DND-41 (cell line): ENCODE results near the gene DSTN.

ENCODE experiments used
- ATAC-seq: fragments of 200-7000 bp; cut with Tn5 transposase; 3 replicates; pipeline ENCODE4 v1.9.1; 2021; ENCODE audit warnings: low read depth; ENCODE audit not compliant: insufficient read depth
- DNase-seq: peaks from one replicate; pipeline ENCODE4 v3.0.0-alpha.2; 2020
- H2AFZ ChIP-seq: 2 replicates; pipeline ENCODE4 v1.6.0; 2012; ENCODE audit warnings: low read depth, low read length
- H3K27ac ChIP-seq: 2 replicates; pipeline ENCODE4 v1.5.1; 2012; ENCODE audit warnings: low read length, inconsistent platforms
- H3K27me3 ChIP-seq: fragments of 200-600 bp; sonication (generic); 2 replicates; pipeline ENCODE4 v1.6.0; 2012; ENCODE audit warnings: low read length, mild to moderate bottlenecking, inconsistent platforms; ENCODE audit not compliant: insufficient read depth, poor library complexity
- H3K36me3 ChIP-seq: 2 replicates; pipeline ENCODE4 v1.5.1; 2012; ENCODE audit warnings: low read length, inconsistent platforms; ENCODE audit not compliant: insufficient read depth
- H3K4me1 ChIP-seq: 2 replicates; pipeline ENCODE4 v1.5.1; 2012; ENCODE audit warnings: mild to moderate bottlenecking, low read length; ENCODE audit not compliant: insufficient read depth
- H3K4me2 ChIP-seq: 2 replicates; pipeline ENCODE4 v1.6.0; 2012; ENCODE audit warnings: mild to moderate bottlenecking, moderate library complexity, low read length, inconsistent platforms; ENCODE audit not compliant: insufficient read depth
- H3K4me3 ChIP-seq, 2 experiments: fragments of 200-600 bp in 1 of 2; shearing (Covaris generic) in 1 of 2; 2 replicates each; pipeline ENCODE4 v1.5.1; 2012 to 2016; ENCODE audit warnings: inconsistent platforms in 2 of 2, low read length in 2 of 2, mild to moderate bottlenecking in 2 of 2, low read depth in 1 of 2, moderate library complexity in 1 of 2
- H3K79me2 ChIP-seq: 2 replicates; pipeline ENCODE4 v1.6.0; 2012; ENCODE audit warnings: low read length, inconsistent platforms; ENCODE audit not compliant: insufficient read depth
- H3K9ac ChIP-seq: 2 replicates; pipeline ENCODE4 v1.6.0; 2012; ENCODE audit warnings: low read depth, mild to moderate bottlenecking, inconsistent platforms, low read length, moderate library complexity
- H3K9me3 ChIP-seq: 2 replicates; pipeline ENCODE4 v1.5.1; 2012; ENCODE audit warnings: low read length, moderate library complexity, mild to moderate bottlenecking, inconsistent platforms; ENCODE audit not compliant: insufficient read depth, severe bottlenecking
- H4K20me1 ChIP-seq: 2 replicates; pipeline ENCODE4 v1.6.0; 2012; ENCODE audit warnings: low read length; ENCODE audit not compliant: insufficient read depth
- EZH2 ChIP-seq: IDR thresholded peaks from 3 replicates; pipeline ENCODE4 v1.6.1; 2012; ENCODE audit warnings: borderline replicate concordance, low read depth, mild to moderate bottlenecking, moderate library complexity, low read length, inconsistent platforms; ENCODE audit not compliant: severe bottlenecking
- TF ChIP-seq, protein P1 (sequence below): IDR thresholded peaks from 2 replicates; pipeline ENCODE4 v1.5.1; 2012; ENCODE audit warnings: borderline replicate concordance, low read length, moderate library complexity, mild to moderate bottlenecking; ENCODE audit not compliant: poor library complexity, severe bottlenecking; ENCODE audit errors: extremely low read depth

The DSTN gene

DNA sequence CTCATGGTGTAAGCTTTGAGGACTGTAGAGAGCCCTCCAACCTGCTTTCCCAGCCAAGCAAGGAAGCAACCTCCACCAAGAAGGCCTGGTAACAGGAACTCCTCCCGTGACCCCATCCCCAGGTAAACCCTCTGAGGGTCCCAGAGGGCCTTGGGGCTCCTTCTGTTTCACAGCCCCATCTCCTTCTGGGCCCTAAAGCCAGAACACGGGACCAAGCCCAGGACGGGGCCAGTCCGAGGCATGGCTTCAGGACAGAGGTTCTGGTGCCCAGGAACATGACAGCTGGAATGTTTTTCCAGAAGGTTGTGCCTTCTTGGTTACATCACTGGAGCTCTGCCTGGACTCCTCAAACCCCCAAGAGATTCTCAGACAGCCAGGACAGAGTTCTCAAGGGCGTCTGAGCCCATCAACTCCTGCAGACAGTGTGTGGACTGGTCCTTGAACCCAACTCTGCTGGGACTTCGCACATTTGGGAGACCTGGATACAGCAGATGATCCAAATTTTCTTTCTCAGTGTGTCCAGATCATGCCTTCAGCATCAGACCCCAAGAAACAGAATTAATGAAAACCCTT, 69.0 kb downstream of the DSTN start:
- Histone ChIP-seq H3K9me3 (no peaks in the 10 kb centered on the region), H3K9ac (no peak overlapping the region), H3K27me3 (no peaks in the 10 kb centered on the region), H3K79me2 (peaks cover 10% of the 10 kb centered on the region; the same call in 1 of the 2 replicates), H3K27ac (no peak overlapping the region), H3K4me2 (no peak overlapping the region), H4K20me1 (peaks cover 60% of the 10 kb centered on the region), H3K4me1 (no peaks in the 10 kb centered on the region), H2AFZ (no peak overlapping the region), H3K36me3 (peaks cover 92% of the 10 kb centered on the region), H3K4me3 (no peak overlapping the region)
- TF ChIP-seq, protein P1, sequence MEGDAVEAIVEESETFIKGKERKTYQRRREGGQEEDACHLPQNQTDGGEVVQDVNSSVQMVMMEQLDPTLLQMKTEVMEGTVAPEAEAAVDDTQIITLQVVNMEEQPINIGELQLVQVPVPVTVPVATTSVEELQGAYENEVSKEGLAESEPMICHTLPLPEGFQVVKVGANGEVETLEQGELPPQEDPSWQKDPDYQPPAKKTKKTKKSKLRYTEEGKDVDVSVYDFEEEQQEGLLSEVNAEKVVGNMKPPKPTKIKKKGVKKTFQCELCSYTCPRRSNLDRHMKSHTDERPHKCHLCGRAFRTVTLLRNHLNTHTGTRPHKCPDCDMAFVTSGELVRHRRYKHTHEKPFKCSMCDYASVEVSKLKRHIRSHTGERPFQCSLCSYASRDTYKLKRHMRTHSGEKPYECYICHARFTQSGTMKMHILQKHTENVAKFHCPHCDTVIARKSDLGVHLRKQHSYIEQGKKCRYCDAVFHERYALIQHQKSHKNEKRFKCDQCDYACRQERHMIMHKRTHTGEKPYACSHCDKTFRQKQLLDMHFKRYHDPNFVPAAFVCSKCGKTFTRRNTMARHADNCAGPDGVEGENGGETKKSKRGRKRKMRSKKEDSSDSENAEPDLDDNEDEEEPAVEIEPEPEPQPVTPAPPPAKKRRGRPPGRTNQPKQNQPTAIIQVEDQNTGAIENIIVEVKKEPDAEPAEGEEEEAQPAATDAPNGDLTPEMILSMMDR: no peak
- no peak for TF ChIP-seq EZH2
- ATAC-seq (no peak), DNase-seq (no peak)

DNA sequence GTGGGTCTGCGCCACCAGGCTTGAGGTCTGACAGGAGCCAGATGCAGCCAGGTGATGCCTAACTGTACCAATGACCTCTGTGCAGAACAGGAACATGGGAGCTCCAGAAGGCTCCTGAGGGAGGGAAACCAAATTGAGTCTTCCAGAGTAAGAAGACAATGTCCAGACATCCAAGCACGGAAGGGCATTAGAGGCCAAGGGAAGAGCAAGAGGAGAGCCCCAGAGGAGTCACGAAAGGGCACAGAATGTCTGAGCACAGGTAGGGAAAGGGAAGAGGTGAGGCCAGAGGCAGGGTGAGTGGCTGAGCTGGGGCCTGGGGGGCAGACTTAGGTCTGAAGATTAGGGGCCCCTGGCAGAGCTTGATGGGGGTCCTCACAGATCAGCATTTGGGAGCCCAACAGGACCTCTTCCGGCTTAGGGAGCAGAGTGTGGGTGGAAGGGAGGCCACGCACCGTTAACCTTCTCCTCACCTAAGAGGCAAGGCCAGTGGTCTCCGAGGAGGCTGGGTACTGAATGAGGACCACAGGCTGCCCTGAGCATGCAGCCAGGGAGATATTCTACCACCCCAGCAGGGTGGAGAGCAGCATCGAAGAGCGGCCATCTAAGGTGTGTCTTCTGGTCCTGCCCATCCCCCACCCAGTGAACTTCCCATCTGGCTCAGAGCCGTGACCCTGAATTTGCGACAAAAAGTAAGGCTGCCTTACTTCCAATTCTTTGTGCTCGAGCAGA, 70.4 kb downstream of the DSTN start:
- Histone ChIP-seq H3K79me2 (peaks cover 19% of the 10 kb centered on the region; the same call in 1 of the 2 replicates), H3K4me2 (no peak overlapping the region), H4K20me1 (peaks cover 62% of the 10 kb centered on the region), H3K27me3 (no peaks in the 10 kb centered on the region), H3K27ac (no peak overlapping the region), H3K4me3 (no peak overlapping the region), H3K36me3 (peaks cover 78% of the 10 kb centered on the region), H2AFZ (no peak overlapping the region), H3K4me1 (no peaks in the 10 kb centered on the region), H3K9ac (no peak overlapping the region), H3K9me3 (no peaks in the 10 kb centered on the region)
- no peak for DNase-seq
- TF ChIP-seq EZH2: no peak
- TF ChIP-seq, protein P1: no peak
- ATAC-seq: no peak

DNA sequence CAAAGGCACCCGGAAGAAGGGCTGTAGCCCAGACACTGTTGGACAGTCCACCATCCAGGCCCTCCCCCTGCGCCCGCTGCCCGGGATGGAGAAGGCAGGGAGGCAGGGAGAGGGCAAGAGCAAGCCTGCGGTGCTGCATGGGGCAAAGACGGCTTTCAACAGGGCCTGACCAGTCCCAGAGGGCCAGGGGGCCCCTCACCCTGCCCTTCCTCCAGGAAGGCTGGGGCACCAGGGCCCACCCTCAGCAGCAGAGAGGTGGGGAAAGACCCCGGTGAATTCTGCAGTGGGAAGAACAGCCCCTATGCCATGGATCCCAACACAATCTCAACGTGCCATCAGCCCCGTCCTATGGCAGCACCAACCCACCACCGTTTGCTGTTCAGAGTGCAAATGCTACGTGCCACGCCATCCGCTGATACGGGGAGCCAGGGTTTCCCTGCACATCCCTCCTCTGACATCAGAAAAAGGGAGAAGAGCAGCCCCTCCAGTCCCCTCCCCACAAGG, 71.1 kb downstream of the DSTN start:
- peaks cover 65% of the 10 kb centered on the region for H4K20me1 ChIP-seq
- H3K79me2 ChIP-seq: peaks cover 25% of the 10 kb centered on the region
- no peak overlapping the region for H3K27ac ChIP-seq
- H3K9me3 ChIP-seq: no peaks in the 10 kb centered on the region
- H3K9ac ChIP-seq: no peak overlapping the region
- DNase-seq (no peak), ATAC-seq (no peak)
- H3K27me3 ChIP-seq: no peaks in the 10 kb centered on the region
- no peaks in the 10 kb centered on the region for H3K4me1 ChIP-seq
- no peak overlapping the region for H3K4me3 ChIP-seq
- no peak for TF ChIP-seq EZH2
- TF ChIP-seq, protein P1: no peak
- peaks cover 72% of the 10 kb centered on the region for H3K36me3 ChIP-seq
- no peak overlapping the region for H2AFZ ChIP-seq
- H3K4me2 ChIP-seq: no peak overlapping the region
